Uterus (tissue), 2 donors: Measurements from ENCODE around the gene TNS1.

Experiments
- CTCF ChIP-seq, 4 experiments: fragments of 200-600 bp in 2 of 4; fragments of 450-650 bp in 2 of 4; sonication (generic) in 2 of 4; IDR thresholded peaks; one replicate each; pipeline ENCODE4 v1.5.1; 2016 to 2019; ENCODE audit warnings: antibody characterized with exemption in 4 of 4, mild to moderate bottlenecking in 2 of 4, moderate library complexity in 1 of 4
- POLR2A ChIP-seq, 2 donors: fragments of 450-650 bp; IDR thresholded peaks; one replicate each; pipeline ENCODE4 v1.6.1; 2016; ENCODE audit warnings: antibody characterized with exemption in 2 of 2, mild to moderate bottlenecking in 1 of 2, moderate library complexity in 1 of 2

- no peak for TF ChIP-seq CTCF (IDR thresholded peaks at IDR 0.05)
- no peak for TF ChIP-seq POLR2A (IDR thresholded peaks at IDR 0.05)
Measured at GRCh38 chr2:217822296-217823252, 180.2 kb downstream of the TNS1 start.
